Coronary artery (tissue), 2 donors: ENCODE results near the gene GGT5.

Experiments used
- DNase-seq: peaks from one replicate; pipeline ENCODE4 v3.0.0-alpha.2; 2017; ENCODE audit warnings: low spot score
- H3K27ac ChIP-seq, 2 donors: fragments of 200-600 bp; sonication (generic); one replicate each; pipeline ENCODE4 v1.5.1; 2016 to 2019
- H3K4me3 ChIP-seq: fragments of 200-600 bp; sonication (generic); 2 replicates; pipeline ENCODE4 v1.5.1; 2016; ENCODE audit warnings: mild to moderate bottlenecking, moderate library complexity
- CTCF ChIP-seq: fragments of 200-600 bp; sonication (generic); IDR thresholded peaks from one replicate; pipeline ENCODE4 v1.5.1; 2019; ENCODE audit warnings: antibody characterized with exemption

The GGT5 gene

GRCh38 chr22:24170632-24171031 lies 74.2 kb downstream of the GGT5 start:
- H3K4me3 ChIP-seq, result no peak overlapping the region
- peak overlapping the region in 1 of 2 donors; percentile 24 for H3K27ac ChIP-seq
- no peak for DNase-seq
- no peak for TF ChIP-seq CTCF

GRCh38 chr22:24170188-24170587 lies 74.7 kb downstream of the GGT5 start:
- Histone ChIP-seq H3K27ac (peak overlapping the region in 1 of 2 donors; percentile 42), H3K4me3 (no peak overlapping the region)
- TF ChIP-seq CTCF, result no peak
- DNase-seq, result no peak
